Caco-2 (cell line): Measurements from ENCODE around the gene GP9. TPM values are rescaled to one million over a fixed set of nuclear protein-coding genes. Genes with fewer than 3 reads are reported as not detected.

Source experiments
- BruUV-seq: library from RNA; stranded (reverse); fragments of 400-500 nt; replicated peaks from 2 replicates; lab custom pipeline; 2021; lab: Mats Ljungman, UMichigan
- CTCF ChIA-PET: fragments of 300-600 bp; sonication (Branson Sonifier 250); formaldehyde crosslinking; loops from one replicate; lab custom pipeline; 2022; ENCODE audit warnings: antibody characterized with exemption; lab: Charles Lee
- POLR2A ChIA-PET: fragments of 300-600 bp; sonication (Branson Sonifier 250); formaldehyde crosslinking; loops from one replicate; lab custom pipeline; 2022; ENCODE audit warnings: antibody characterized with exemption; lab: Charles Lee
- DNase-seq, 2 experiments: peaks; one replicate each; pipeline versions ENCODE4 v3.0.0 to v3.0.0-alpha.2; 2020 to 2022
- H3K27me3 ChIP-seq: replicated peaks from 2 replicates; pipeline ENCODE4 v1.6.0; 2011; ENCODE audit warnings: low read length; ENCODE audit not compliant: control insufficient read depth, insufficient read depth
- H3K36me3 ChIP-seq: 2 replicates; pipeline ENCODE4 v1.5.1; 2011; ENCODE audit warnings: low read length; ENCODE audit not compliant: control insufficient read depth, insufficient read depth
- H3K4me1 ChIP-seq: fragments of 250-450 bp; sonication (Bioruptor Pico); 2 replicates; pipeline ENCODE4 v1.5.1; 2020; ENCODE audit warnings: mild to moderate bottlenecking
- H3K4me3 ChIP-seq: 2 replicates; pipeline ENCODE4 v1.5.1; 2011; ENCODE audit warnings: low read depth, mild to moderate bottlenecking, control low read depth, low read length
- H3K9me3 ChIP-seq: fragments of 250-450 bp; sonication (Bioruptor Pico); 2 replicates; pipeline ENCODE4 v1.5.1; 2020; ENCODE audit warnings: mild to moderate bottlenecking, moderate library complexity
- H3K27ac Mint-ChIP-seq: one replicate; pipeline ENCODE4 v1.8.0; 2022; ENCODE audit warnings: mixed read lengths; ENCODE audit not compliant: unreplicated experiment
- H3K27me3 Mint-ChIP-seq: one replicate; pipeline ENCODE4 v1.8.0; 2022; ENCODE audit warnings: mixed read lengths; ENCODE audit not compliant: insufficient read depth, unreplicated experiment
- H3K36me3 Mint-ChIP-seq: one replicate; pipeline ENCODE4 v1.8.0; 2022; ENCODE audit warnings: mild to moderate bottlenecking, mixed read lengths; ENCODE audit not compliant: insufficient read depth, unreplicated experiment
- H3K4me1 Mint-ChIP-seq: one replicate; pipeline ENCODE4 v1.8.0; 2022; ENCODE audit warnings: low read depth, mixed read lengths; ENCODE audit not compliant: unreplicated experiment
- H3K4me3 Mint-ChIP-seq: one replicate; pipeline ENCODE4 v1.8.0; 2022; ENCODE audit warnings: mild to moderate bottlenecking, moderate library complexity, mixed read lengths; ENCODE audit not compliant: unreplicated experiment
- H3K9me3 Mint-ChIP-seq: one replicate; pipeline ENCODE4 v1.8.0; 2022; ENCODE audit warnings: mixed read lengths; ENCODE audit not compliant: unreplicated experiment
- intact Hi-C: fragments of 100-400 bp; cut with micrococcal nuclease; formaldehyde crosslinking; loops from one replicate; pipeline ENCODE4 v1.10.0; 2022; ENCODE audit not compliant: unreplicated experiment
- total RNA-seq: library from RNA; stranded (reverse); gene quantifications from 2 replicates; pipeline ENCODE4 v1.2.3, GENCODE V29; 2022
- TF ChIP-seq, protein P1 (sequence below), 2 experiments: fragments of 200-600 bp in 1 of 2; IDR thresholded peaks; 1 replicate in 1 of 2; 2 replicates in 1 of 2; pipeline versions ENCODE4 v1.5.1 to v1.8.0; 2011 to 2022; ENCODE audit warnings: antibody characterized with exemption in 1 of 2, control low read depth in 1 of 2, inconsistent platforms in 1 of 2, low read depth in 1 of 2, low read length in 1 of 2, mild to moderate bottlenecking in 1 of 2, moderate library complexity in 1 of 2; ENCODE audit not compliant: insufficient read depth in 1 of 2, severe bottlenecking in 1 of 2, unreplicated experiment in 1 of 2

GP9 gene
- total RNA-seq, 1 experiment from 2014 or later: not detected

DNA sequence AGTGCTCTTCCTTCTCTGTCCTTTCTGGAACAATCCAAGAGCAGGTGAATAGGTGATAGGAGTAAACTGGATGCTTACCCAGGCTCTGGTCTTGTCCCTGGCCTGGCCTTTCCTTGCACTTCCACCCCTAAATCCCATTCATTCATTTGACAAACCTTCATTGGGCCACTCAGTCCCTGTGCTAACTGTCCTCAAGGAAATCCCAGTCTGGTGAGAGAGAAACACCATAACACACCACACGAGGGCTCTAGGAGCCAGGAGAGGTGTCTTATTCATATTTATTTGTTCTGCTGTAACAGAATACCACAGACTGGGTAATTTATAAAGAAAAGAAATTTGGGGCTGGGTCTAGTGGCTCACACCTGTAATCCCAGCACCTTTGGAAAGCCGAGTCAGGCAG, 36.7 kb upstream of the GP9 start:
- CTCF ChIA-PET: no interaction called here

DNA sequence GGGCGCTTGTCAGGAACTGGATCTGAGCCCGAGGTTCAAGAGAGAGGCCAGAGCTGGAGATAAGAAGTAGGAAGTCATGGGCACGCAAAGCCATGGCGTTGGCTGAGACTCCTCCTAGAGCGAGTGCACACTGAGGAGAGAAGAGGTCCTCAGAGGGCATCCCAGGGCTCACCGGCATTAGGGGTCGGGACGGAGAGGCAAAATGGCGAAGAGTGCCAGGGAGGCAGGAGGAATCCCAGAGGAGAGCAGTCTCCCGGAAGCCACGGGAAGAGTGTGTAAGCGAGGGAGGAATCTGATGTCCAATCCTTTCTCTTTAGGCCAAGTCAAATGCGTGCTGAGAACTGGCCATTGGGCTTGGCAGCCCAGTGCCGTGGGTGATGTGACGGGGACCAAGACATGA, 35.5 kb upstream of the GP9 start:
- intact Hi-C loops: no loop called here
- DNase-seq: no peak
- no peak overlapping the region for H3K4me3 Mint-ChIP-seq
- H3K9me3 ChIP-seq: no peaks in the 10 kb centered on the region
- peaks cover 3% of the 10 kb centered on the region for H3K27me3 Mint-ChIP-seq
- no peaks in the 10 kb centered on the region for H3K9me3 Mint-ChIP-seq
- H3K27me3 ChIP-seq: no peaks in the 10 kb centered on the region
- no TSS peak for BruUV-seq
- no peak overlapping the region for H3K4me3 ChIP-seq
- H3K36me3 ChIP-seq: no peaks in the 10 kb centered on the region
- CTCF ChIA-PET: interaction anchor here (0.5 to 3.1 kb wide), 3 partner anchors 55 to 220 kb away, joined by 3 to 17 read pairs (median 6); no protein-coding TSS in a partner anchor
- POLR2A ChIA-PET: no interaction called here
- H3K4me1 Mint-ChIP-seq: peaks cover 7% of the 10 kb centered on the region
- peaks cover 6% of the 10 kb centered on the region; the same call in 1 of the 2 replicates for H3K4me1 ChIP-seq
- H3K36me3 Mint-ChIP-seq: no peaks in the 10 kb centered on the region
- TF ChIP-seq, protein P1, sequence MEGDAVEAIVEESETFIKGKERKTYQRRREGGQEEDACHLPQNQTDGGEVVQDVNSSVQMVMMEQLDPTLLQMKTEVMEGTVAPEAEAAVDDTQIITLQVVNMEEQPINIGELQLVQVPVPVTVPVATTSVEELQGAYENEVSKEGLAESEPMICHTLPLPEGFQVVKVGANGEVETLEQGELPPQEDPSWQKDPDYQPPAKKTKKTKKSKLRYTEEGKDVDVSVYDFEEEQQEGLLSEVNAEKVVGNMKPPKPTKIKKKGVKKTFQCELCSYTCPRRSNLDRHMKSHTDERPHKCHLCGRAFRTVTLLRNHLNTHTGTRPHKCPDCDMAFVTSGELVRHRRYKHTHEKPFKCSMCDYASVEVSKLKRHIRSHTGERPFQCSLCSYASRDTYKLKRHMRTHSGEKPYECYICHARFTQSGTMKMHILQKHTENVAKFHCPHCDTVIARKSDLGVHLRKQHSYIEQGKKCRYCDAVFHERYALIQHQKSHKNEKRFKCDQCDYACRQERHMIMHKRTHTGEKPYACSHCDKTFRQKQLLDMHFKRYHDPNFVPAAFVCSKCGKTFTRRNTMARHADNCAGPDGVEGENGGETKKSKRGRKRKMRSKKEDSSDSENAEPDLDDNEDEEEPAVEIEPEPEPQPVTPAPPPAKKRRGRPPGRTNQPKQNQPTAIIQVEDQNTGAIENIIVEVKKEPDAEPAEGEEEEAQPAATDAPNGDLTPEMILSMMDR (IDR thresholded peaks at IDR 0.05; ENCODE audit: insufficient read depth in 1 of 2, low read depth in 1 of 2, low read length in 1 of 2, severe bottlenecking in 1 of 2, unreplicated experiment in 1 of 2): no peak
- no peak overlapping the region for H3K27ac Mint-ChIP-seq

More for the DNA sequence above, 36.7 kb upstream of the GP9 start:
- Mint-ChIP-seq H3K4me1 (peaks cover 7% of the 10 kb centered on the region), H3K27me3 (peaks cover 3% of the 10 kb centered on the region), H3K9me3 (no peaks in the 10 kb centered on the region), H3K4me3 (no peak overlapping the region), H3K36me3 (no peaks in the 10 kb centered on the region), H3K27ac (no peak overlapping the region)
- no peak for DNase-seq
- TF ChIP-seq, protein P1 (IDR thresholded peaks at IDR 0.05; ENCODE audit: insufficient read depth in 1 of 2, low read depth in 1 of 2, low read length in 1 of 2, severe bottlenecking in 1 of 2, unreplicated experiment in 1 of 2): peak; percentile 25 to 43
- H3K9me3 ChIP-seq: no peaks in the 10 kb centered on the region
- intact Hi-C loops: no loop called here
- no peak overlapping the region for H3K4me3 ChIP-seq
- H3K4me1 ChIP-seq: peaks cover 6% of the 10 kb centered on the region; the same call in 1 of the 2 replicates
- POLR2A ChIA-PET: no interaction called here
- H3K36me3 ChIP-seq: no peaks in the 10 kb centered on the region
- no TSS peak for BruUV-seq
- H3K27me3 ChIP-seq: no peaks in the 10 kb centered on the region

DNA sequence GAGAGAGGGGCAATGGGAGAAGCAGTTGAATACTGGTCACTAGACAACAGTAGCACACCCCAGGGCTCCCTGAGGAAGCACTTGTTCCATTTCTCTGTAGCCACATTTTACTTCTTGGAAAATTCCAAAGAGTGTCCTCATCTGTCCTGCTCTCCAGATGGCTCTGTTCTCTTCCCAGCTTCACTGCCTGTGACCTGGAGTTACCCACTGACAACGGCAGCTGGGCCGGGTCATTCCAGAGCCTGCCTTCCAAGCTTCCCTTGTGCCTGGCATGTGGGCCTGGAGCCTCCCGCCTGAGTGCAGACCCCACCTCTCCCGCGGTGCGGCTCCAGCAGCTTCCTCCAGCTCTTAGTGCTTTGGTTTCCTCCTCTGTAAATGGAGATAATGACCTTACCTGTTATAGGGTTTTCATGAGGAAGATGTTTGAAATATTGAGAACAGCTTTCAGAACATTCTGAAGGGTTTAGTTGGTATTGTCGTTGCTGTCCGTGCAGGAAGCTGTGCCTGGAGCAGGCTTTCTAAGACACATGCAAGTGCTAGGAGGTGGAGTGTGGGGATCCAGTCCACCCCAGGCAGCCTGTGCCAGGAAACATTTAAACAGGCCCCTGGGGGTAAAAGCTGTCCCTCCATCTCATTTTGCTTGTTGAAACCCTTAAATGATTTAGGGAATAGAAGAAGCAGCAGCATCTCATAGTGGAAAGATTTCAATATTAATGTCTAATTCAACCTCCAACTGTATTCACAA, 34.7 kb upstream of the GP9 start:
- BruUV-seq: no TSS peak

More for the DNA sequence above, 34.7 kb upstream of the GP9 start:
- intact Hi-C loops: loop anchor here (2.0 kb wide), 1 partner anchor 15 kb away; no protein-coding TSS in a partner anchor
- Histone ChIP-seq H3K9me3 (no peaks in the 10 kb centered on the region), H3K4me3 (no peak overlapping the region), H3K27me3 (no peaks in the 10 kb centered on the region), H3K4me1 (peaks cover 6% of the 10 kb centered on the region; the same call in 1 of the 2 replicates), H3K36me3 (no peaks in the 10 kb centered on the region)
- no peak for DNase-seq
- ChIA-PET CTCF (interaction anchor here (1.1 to 3.1 kb wide), 5 partner anchors 28 to 408 kb away, joined by 3 to 17 read pairs (median 6); partner anchors contain the start of gene COPG1), POLR2A (no interaction called here)
- Mint-ChIP-seq H3K27me3 (peaks cover 3% of the 10 kb centered on the region), H3K27ac (peak overlapping the region; percentile 73), H3K4me3 (peak overlapping the region; percentile 77), H3K9me3 (no peaks in the 10 kb centered on the region), H3K36me3 (no peaks in the 10 kb centered on the region), H3K4me1 (peaks cover 7% of the 10 kb centered on the region)
- TF ChIP-seq, protein P1 (IDR thresholded peaks at IDR 0.05; ENCODE audit: insufficient read depth in 1 of 2, low read depth in 1 of 2, low read length in 1 of 2, severe bottlenecking in 1 of 2, unreplicated experiment in 1 of 2): no peak
